Testis (tissue), 3 donors: ENCODE data around the gene PEX14. TPM values are rescaled to one million over a fixed set of nuclear protein-coding genes. Genes with fewer than 3 reads are reported as not detected.

Experiments
- DNase-seq: peaks from one replicate; pipeline ENCODE4 v3.0.0-alpha.2; 2019
- H3K27ac ChIP-seq, 2 donors: fragments of 200-600 bp; sonication (generic); one replicate each; pipeline ENCODE4 v1.5.1; 2019
- H3K27me3 ChIP-seq: fragments of 200-600 bp; sonication (generic); one replicate; pipeline ENCODE4 v1.5.1; 2019
- H3K36me3 ChIP-seq: fragments of 200-600 bp; sonication (generic); one replicate; pipeline ENCODE4 v1.5.1; 2017; ENCODE audit warnings: low read depth; ENCODE audit errors: missing control alignments
- H3K4me1 ChIP-seq: fragments of 200-600 bp; sonication (generic); one replicate; pipeline ENCODE4 v1.5.1; 2019
- H3K4me3 ChIP-seq, 2 donors: fragments of 200-600 bp; sonication (generic); one replicate each; pipeline ENCODE4 v1.5.1; 2017 to 2019
- H3K9me3 ChIP-seq: fragments of 200-600 bp; sonication (generic); one replicate; pipeline ENCODE4 v1.5.1; 2017
- CTCF ChIP-seq, 3 experiments: fragments of 450-650 bp in 2 of 3; fragments of 200-600 bp in 1 of 3; sonication (generic) in 1 of 3; IDR thresholded peaks; one replicate each; pipeline ENCODE4 v1.5.1; 2016 to 2019; ENCODE audit warnings: antibody characterized with exemption in 3 of 3, mild to moderate bottlenecking in 2 of 3, moderate library complexity in 1 of 3
- POLR2A ChIP-seq: fragments of 450-650 bp; IDR thresholded peaks from one replicate; pipeline ENCODE4 v1.6.1; 2017; ENCODE audit warnings: antibody characterized with exemption, mild to moderate bottlenecking, moderate library complexity
- WGBS, 2 donors: methylation state at CpG; one replicate each; pipeline ENCODE4 v1.1.5; 2018; 5-methylcytosine and 5-hydroxymethylcytosine counted together
- intact Hi-C: fragments of 100-400 bp; cut with DNase I; formaldehyde crosslinking; loops from one replicate; pipeline ENCODE4 v1.15.1; 2023; ENCODE audit warnings: low total_unique reads
- polyA plus RNA-seq: library from polyadenylated mRNA; stranded (reverse); fragments of 350-450 nt; fragmentation: Illumina TruSeq; extraction: RNeasy Lipid Tissue Mini Kit (QIAGEN cat#74804); gene quantifications from one replicate; pipeline ENCODE4 v1.2.3, GENCODE V29; 2014; ENCODE audit warnings: low read depth, low replicate concordance; ENCODE audit not compliant: insufficient read depth
- total RNA-seq, 2 donors: library from RNA; depleted of rRNA; stranded (reverse); fragments of >200 nt; gene quantifications; one replicate each; pipeline ENCODE4 v1.2.3, GENCODE V29; 2016

PEX14 gene
- total and polyA plus RNA-seq, 3 donors from 2014 or later = 28.6 to 39.8 (median 30.3) TPM

GRCh38 chr1:10557714-10558113 lies 83.0 kb downstream of the PEX14 start:
- H3K27ac ChIP-seq = no peak overlapping the region
- H3K36me3 ChIP-seq = no peaks in the 10 kb centered on the region
- H3K4me3 ChIP-seq = no peak overlapping the region
- 81 to 89% methylated on average over 3 of the region's 3 CpGs for WGBS, 2 donors
- DNase-seq = no peak
- intact Hi-C loops = no loop called here
- H3K4me1 ChIP-seq = peaks cover 4% of the 10 kb centered on the region
- no peaks in the 10 kb centered on the region for H3K27me3 ChIP-seq
- no peaks in the 10 kb centered on the region for H3K9me3 ChIP-seq
- TF ChIP-seq POLR2A = no peak
- TF ChIP-seq CTCF (IDR thresholded peaks at IDR 0.05) = no peak

DNA sequence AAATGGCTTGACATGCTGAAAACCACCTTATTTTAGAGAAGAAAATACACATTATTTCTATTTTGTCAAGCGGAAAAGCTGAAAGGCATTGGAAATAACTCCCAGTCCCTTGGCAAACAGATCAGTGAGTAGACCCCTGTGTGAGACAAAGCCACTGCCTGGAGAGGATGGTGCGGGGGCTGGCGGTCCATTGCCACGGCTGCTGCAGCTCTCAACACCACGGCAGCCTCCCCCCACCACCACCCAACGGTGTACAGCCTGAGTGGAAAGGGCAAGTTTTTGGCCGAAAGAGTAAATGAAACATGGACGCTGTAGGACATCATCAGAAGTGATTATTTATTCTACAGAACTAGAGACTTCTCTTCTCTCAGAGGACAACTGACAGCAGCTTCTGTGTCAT lies 84.6 kb downstream of the PEX14 start:
- peaks cover 4% of the 10 kb centered on the region for H3K4me1 ChIP-seq
- 86 to 94% methylated on average over 8 of the region's 8 CpGs for WGBS, 2 donors
- DNase-seq = no peak
- no peaks in the 10 kb centered on the region for H3K27me3 ChIP-seq
- no peaks in the 10 kb centered on the region for H3K9me3 ChIP-seq
- H3K4me3 ChIP-seq = no peak overlapping the region
- H3K27ac ChIP-seq = no peak overlapping the region
- H3K36me3 ChIP-seq = no peaks in the 10 kb centered on the region
- TF ChIP-seq POLR2A (no peak), CTCF (IDR thresholded peaks at IDR 0.05) (no peak)
- intact Hi-C loops = no loop called here

DNA sequence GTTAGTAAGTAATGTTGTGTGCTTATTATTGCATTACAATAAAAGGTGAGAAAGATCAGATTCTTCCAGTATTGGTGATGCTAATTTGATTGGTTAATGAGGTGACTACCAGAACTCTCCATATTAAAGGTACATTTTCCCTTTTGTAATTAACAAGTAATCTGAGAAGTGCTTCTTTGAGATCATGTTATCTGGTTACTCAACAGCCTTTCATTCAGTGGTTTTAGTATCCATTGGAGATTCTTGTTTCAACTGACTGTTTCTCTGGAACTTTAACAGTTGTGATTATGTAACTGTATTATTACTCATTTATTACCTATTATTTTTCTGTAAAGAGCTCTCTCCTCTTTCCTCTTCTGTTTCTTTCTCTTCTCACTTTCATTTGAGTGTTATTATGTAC lies 86.7 kb downstream of the PEX14 start:
- intact Hi-C loops = no loop called here
- TF ChIP-seq POLR2A (no peak), CTCF (IDR thresholded peaks at IDR 0.05) (no peak)

GRCh38 chr1:10561955-10562354 lies 87.2 kb downstream of the PEX14 start:
- Histone ChIP-seq H3K4me1 (no peaks in the 10 kb centered on the region), H3K9me3 (no peaks in the 10 kb centered on the region), H3K27me3 (no peaks in the 10 kb centered on the region), H3K4me3 (no peak overlapping the region), H3K27ac (no peak overlapping the region), H3K36me3 (no peaks in the 10 kb centered on the region)
- WGBS, 2 donors = 96 to 98% methylated on average over 3 of the region's 3 CpGs
- intact Hi-C loops = no loop called here
- no peak for TF ChIP-seq CTCF (IDR thresholded peaks at IDR 0.05)
- TF ChIP-seq POLR2A = no peak
- no peak for DNase-seq

More for the DNA sequence above, 86.7 kb downstream of the PEX14 start:
- no peaks in the 10 kb centered on the region for H3K27me3 ChIP-seq
- no peaks in the 10 kb centered on the region for H3K4me1 ChIP-seq
- H3K27ac ChIP-seq = no peak overlapping the region
- no peak overlapping the region for H3K4me3 ChIP-seq
- no peaks in the 10 kb centered on the region for H3K9me3 ChIP-seq
- no peaks in the 10 kb centered on the region for H3K36me3 ChIP-seq
- DNase-seq = no peak

DNA sequence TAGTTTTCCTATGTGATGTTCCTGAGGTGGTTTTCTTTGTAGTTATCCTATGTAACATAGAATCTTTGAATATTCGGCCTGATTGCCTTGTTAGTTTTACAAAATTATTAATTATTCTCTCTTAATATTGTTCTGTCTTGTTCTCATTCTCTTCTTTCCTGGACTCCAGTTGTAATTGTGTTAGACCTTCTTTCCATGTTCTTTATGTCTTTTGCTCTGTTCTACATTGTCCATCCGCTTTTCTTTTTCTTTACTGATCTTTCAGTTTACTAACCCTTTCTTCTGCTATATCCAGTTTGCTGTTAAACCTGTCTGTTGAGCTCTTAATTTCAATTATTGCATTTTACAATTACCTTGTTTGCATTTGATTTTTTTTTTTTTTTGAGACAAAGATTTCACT lies 89.3 kb downstream of the PEX14 start:
- TF ChIP-seq POLR2A (no peak), CTCF (IDR thresholded peaks at IDR 0.05) (no peak)
- no peaks in the 10 kb centered on the region for H3K27me3 ChIP-seq
- no peak overlapping the region for H3K4me3 ChIP-seq
- no peaks in the 10 kb centered on the region for H3K36me3 ChIP-seq
- no peak for DNase-seq
- 82 to 94% methylated on average over 2 of the region's 2 CpGs for WGBS, 2 donors
- intact Hi-C loops = no loop called here
- H3K4me1 ChIP-seq = no peaks in the 10 kb centered on the region
- no peaks in the 10 kb centered on the region for H3K9me3 ChIP-seq
- H3K27ac ChIP-seq = no peak overlapping the region
